Caco-2 (cell line): ENCODE measurements around the gene SMURF2. TPM values are rescaled to one million over a fixed set of nuclear protein-coding genes. Genes with fewer than 3 reads are reported as not detected.
"Not testable (repeated sequence)": the region's sequence is repeated elsewhere in the genome, so short reads cannot be mapped to it uniquely, and the experiment has no call there.

ENCODE experiments used
- BruUV-seq: library from RNA; stranded (reverse); fragments of 400-500 nt; replicated peaks from 2 replicates; lab custom pipeline; 2021; lab: Mats Ljungman, UMichigan
- CTCF ChIA-PET: fragments of 300-600 bp; sonication (Branson Sonifier 250); formaldehyde crosslinking; loops from one replicate; lab custom pipeline; 2022; ENCODE audit warnings: antibody characterized with exemption; lab: Charles Lee
- POLR2A ChIA-PET: fragments of 300-600 bp; sonication (Branson Sonifier 250); formaldehyde crosslinking; loops from one replicate; lab custom pipeline; 2022; ENCODE audit warnings: antibody characterized with exemption; lab: Charles Lee
- DNase-seq, 2 experiments: peaks; one replicate each; pipeline versions ENCODE4 v3.0.0 to v3.0.0-alpha.2; 2020 to 2022
- H3K27me3 ChIP-seq: replicated peaks from 2 replicates; pipeline ENCODE4 v1.6.0; 2011; ENCODE audit warnings: low read length; ENCODE audit not compliant: control insufficient read depth, insufficient read depth
- H3K36me3 ChIP-seq: 2 replicates; pipeline ENCODE4 v1.5.1; 2011; ENCODE audit warnings: low read length; ENCODE audit not compliant: control insufficient read depth, insufficient read depth
- H3K4me1 ChIP-seq: fragments of 250-450 bp; sonication (Bioruptor Pico); 2 replicates; pipeline ENCODE4 v1.5.1; 2020; ENCODE audit warnings: mild to moderate bottlenecking
- H3K4me3 ChIP-seq: 2 replicates; pipeline ENCODE4 v1.5.1; 2011; ENCODE audit warnings: low read depth, mild to moderate bottlenecking, control low read depth, low read length
- H3K9me3 ChIP-seq: fragments of 250-450 bp; sonication (Bioruptor Pico); 2 replicates; pipeline ENCODE4 v1.5.1; 2020; ENCODE audit warnings: mild to moderate bottlenecking, moderate library complexity
- H3K27ac Mint-ChIP-seq: one replicate; pipeline ENCODE4 v1.8.0; 2022; ENCODE audit warnings: mixed read lengths; ENCODE audit not compliant: unreplicated experiment
- H3K27me3 Mint-ChIP-seq: one replicate; pipeline ENCODE4 v1.8.0; 2022; ENCODE audit warnings: mixed read lengths; ENCODE audit not compliant: insufficient read depth, unreplicated experiment
- H3K36me3 Mint-ChIP-seq: one replicate; pipeline ENCODE4 v1.8.0; 2022; ENCODE audit warnings: mild to moderate bottlenecking, mixed read lengths; ENCODE audit not compliant: insufficient read depth, unreplicated experiment
- H3K4me1 Mint-ChIP-seq: one replicate; pipeline ENCODE4 v1.8.0; 2022; ENCODE audit warnings: low read depth, mixed read lengths; ENCODE audit not compliant: unreplicated experiment
- H3K4me3 Mint-ChIP-seq: one replicate; pipeline ENCODE4 v1.8.0; 2022; ENCODE audit warnings: mild to moderate bottlenecking, moderate library complexity, mixed read lengths; ENCODE audit not compliant: unreplicated experiment
- H3K9me3 Mint-ChIP-seq: one replicate; pipeline ENCODE4 v1.8.0; 2022; ENCODE audit warnings: mixed read lengths; ENCODE audit not compliant: unreplicated experiment
- intact Hi-C: fragments of 100-400 bp; cut with micrococcal nuclease; formaldehyde crosslinking; loops from one replicate; pipeline ENCODE4 v1.10.0; 2022; ENCODE audit not compliant: unreplicated experiment
- total RNA-seq: library from RNA; stranded (reverse); gene quantifications from 2 replicates; pipeline ENCODE4 v1.2.3, GENCODE V29; 2022
- TF ChIP-seq, protein P1 (sequence below), 2 experiments: fragments of 200-600 bp in 1 of 2; IDR thresholded peaks; 1 replicate in 1 of 2; 2 replicates in 1 of 2; pipeline versions ENCODE4 v1.5.1 to v1.8.0; 2011 to 2022; ENCODE audit warnings: antibody characterized with exemption in 1 of 2, control low read depth in 1 of 2, inconsistent platforms in 1 of 2, low read depth in 1 of 2, low read length in 1 of 2, mild to moderate bottlenecking in 1 of 2, moderate library complexity in 1 of 2; ENCODE audit not compliant: insufficient read depth in 1 of 2, severe bottlenecking in 1 of 2, unreplicated experiment in 1 of 2

The SMURF2 gene
- total RNA-seq, 1 experiment from 2014 or later = 26.9 TPM

DNA sequence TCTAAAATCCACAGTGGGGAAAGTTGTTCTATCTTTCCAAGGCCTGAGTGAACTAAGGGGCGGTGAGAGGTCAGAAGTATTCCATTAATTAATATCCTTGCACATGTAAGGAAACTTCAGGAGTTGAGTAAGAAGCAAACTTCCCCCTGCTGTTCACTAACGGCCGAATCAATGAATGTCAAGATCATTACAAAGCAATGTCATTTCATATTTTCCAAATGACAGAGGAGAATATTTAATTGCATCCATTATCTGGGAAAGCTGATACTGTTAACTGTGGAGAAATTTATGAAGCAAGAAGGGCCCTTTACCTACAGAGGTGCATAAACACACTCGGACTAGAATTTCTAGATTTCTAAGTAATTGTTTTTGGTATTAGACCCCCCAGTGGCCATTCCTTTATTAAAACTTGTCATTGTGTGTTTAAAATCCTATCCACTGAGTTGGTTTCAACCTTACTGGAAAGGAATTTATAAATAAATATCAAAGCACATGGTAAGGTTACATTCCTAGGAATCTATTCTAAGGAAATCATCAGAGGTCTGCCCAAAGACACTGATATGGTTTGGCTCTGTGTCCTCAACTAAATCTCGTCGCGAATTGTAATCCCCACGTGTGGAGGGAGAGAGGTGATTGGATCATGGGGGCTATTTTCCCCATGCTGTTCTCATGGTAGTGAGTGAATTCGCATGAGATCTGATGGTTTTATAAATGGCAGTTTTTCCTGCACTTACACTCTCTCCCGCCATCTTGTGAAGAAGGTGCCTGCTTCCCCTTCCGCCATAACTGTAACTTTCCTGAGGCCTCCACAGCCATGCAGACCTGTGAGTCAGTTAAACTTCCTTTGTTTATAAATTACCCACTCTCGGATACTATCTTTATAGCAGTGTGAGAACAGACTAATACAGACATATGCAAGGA lies 20.4 kb upstream of the SMURF2 start:
- intact Hi-C loops = no loop called here
- no peaks in the 10 kb centered on the region for H3K36me3 ChIP-seq
- no peak overlapping the region for H3K4me3 ChIP-seq
- H3K4me1 ChIP-seq = no peaks in the 10 kb centered on the region
- ChIA-PET POLR2A (no interaction called here), CTCF (no interaction called here)
- no peak overlapping the region for H3K27ac Mint-ChIP-seq
- H3K9me3 ChIP-seq = no peaks in the 10 kb centered on the region
- H3K4me1 Mint-ChIP-seq = no peaks in the 10 kb centered on the region
- no peaks in the 10 kb centered on the region for H3K27me3 ChIP-seq
- no TSS peak for BruUV-seq
- H3K27me3 Mint-ChIP-seq = peaks cover 3% of the 10 kb centered on the region
- TF ChIP-seq, protein P1, sequence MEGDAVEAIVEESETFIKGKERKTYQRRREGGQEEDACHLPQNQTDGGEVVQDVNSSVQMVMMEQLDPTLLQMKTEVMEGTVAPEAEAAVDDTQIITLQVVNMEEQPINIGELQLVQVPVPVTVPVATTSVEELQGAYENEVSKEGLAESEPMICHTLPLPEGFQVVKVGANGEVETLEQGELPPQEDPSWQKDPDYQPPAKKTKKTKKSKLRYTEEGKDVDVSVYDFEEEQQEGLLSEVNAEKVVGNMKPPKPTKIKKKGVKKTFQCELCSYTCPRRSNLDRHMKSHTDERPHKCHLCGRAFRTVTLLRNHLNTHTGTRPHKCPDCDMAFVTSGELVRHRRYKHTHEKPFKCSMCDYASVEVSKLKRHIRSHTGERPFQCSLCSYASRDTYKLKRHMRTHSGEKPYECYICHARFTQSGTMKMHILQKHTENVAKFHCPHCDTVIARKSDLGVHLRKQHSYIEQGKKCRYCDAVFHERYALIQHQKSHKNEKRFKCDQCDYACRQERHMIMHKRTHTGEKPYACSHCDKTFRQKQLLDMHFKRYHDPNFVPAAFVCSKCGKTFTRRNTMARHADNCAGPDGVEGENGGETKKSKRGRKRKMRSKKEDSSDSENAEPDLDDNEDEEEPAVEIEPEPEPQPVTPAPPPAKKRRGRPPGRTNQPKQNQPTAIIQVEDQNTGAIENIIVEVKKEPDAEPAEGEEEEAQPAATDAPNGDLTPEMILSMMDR (IDR thresholded peaks at IDR 0.05; ENCODE audit: insufficient read depth in 1 of 2, low read depth in 1 of 2, low read length in 1 of 2, severe bottlenecking in 1 of 2, unreplicated experiment in 1 of 2) = no peak
- H3K9me3 Mint-ChIP-seq = no peaks in the 10 kb centered on the region
- DNase-seq = no peak
- no peaks in the 10 kb centered on the region for H3K36me3 Mint-ChIP-seq
- no peak overlapping the region for H3K4me3 Mint-ChIP-seq

DNA sequence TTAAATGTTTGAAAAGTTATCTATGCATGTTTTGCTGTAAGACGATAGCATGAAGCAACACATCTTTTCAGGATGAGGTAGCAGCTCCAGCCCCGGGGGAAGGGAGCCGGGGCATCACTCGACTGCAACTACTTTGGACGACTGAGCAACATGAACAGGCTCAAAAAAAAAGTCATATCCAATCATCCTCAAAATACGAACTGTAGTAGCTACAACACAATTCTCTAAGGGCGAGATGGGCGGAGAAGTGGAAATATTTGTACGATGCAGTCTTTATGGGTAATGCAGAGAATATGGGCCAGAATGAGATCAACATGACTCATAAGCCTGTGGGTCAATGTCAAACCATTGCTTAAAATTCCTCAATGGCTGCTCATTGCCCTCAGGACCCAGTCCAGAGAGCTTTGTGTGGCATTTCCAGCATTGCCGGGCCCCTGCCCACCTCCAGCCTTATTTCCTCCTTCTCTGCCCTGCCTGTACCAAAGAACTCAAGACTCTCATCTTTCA lies 17.7 kb upstream of the SMURF2 start:
- no TSS peak for BruUV-seq
- Mint-ChIP-seq H3K27me3 (no peaks in the 10 kb centered on the region), H3K4me3 (no peak overlapping the region), H3K4me1 (no peaks in the 10 kb centered on the region), H3K36me3 (no peaks in the 10 kb centered on the region), H3K27ac (no peak overlapping the region), H3K9me3 (no peaks in the 10 kb centered on the region)
- intact Hi-C loops = no loop called here
- ChIA-PET POLR2A (no interaction called here), CTCF (no interaction called here)
- DNase-seq = no peak
- Histone ChIP-seq H3K27me3 (no peaks in the 10 kb centered on the region), H3K4me3 (no peak overlapping the region), H3K4me1 (no peaks in the 10 kb centered on the region), H3K9me3 (no peaks in the 10 kb centered on the region), H3K36me3 (no peaks in the 10 kb centered on the region)
- TF ChIP-seq, protein P1 (IDR thresholded peaks at IDR 0.05; ENCODE audit: insufficient read depth in 1 of 2, low read depth in 1 of 2, low read length in 1 of 2, severe bottlenecking in 1 of 2, unreplicated experiment in 1 of 2) = no peak

DNA sequence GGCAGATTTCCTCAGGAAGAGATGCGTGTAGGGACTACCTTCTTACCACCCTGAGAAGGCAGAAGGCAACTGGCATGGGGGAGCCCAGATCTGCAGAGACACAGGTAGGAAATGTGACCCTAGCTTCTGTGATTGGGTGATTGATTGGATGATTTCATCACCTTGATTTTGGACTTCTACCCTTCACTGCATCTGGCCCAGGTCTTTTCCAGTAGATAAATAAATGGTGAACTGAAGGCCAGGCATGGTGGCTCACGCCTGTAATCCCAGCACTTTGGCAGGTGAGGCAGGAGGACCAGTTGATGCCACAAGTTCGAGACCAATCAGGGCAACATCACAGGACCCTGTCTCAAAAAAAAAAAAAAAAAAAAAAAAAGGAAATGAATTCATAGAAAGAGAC lies 14.7 kb upstream of the SMURF2 start:
- TF ChIP-seq, protein P1 (IDR thresholded peaks at IDR 0.05; ENCODE audit: insufficient read depth in 1 of 2, low read depth in 1 of 2, low read length in 1 of 2, severe bottlenecking in 1 of 2, unreplicated experiment in 1 of 2) = no peak
- no TSS peak for BruUV-seq
- no peaks in the 10 kb centered on the region for H3K9me3 ChIP-seq
- Mint-ChIP-seq H3K27ac (no peak overlapping the region), H3K4me3 (no peak overlapping the region), H3K4me1 (no peaks in the 10 kb centered on the region), H3K9me3 (no peaks in the 10 kb centered on the region), H3K27me3 (no peaks in the 10 kb centered on the region), H3K36me3 (no peaks in the 10 kb centered on the region)
- H3K4me1 ChIP-seq = no peaks in the 10 kb centered on the region
- H3K27me3 ChIP-seq = no peaks in the 10 kb centered on the region
- POLR2A ChIA-PET = interaction anchor here (0.6 kb wide), 1 partner anchor 1074 kb away, joined by 8 read pairs; no protein-coding TSS in a partner anchor
- no peak for DNase-seq
- intact Hi-C loops = no loop called here
- H3K36me3 ChIP-seq = no peaks in the 10 kb centered on the region
- CTCF ChIA-PET = no interaction called here
- H3K4me3 ChIP-seq = no peak overlapping the region

DNA sequence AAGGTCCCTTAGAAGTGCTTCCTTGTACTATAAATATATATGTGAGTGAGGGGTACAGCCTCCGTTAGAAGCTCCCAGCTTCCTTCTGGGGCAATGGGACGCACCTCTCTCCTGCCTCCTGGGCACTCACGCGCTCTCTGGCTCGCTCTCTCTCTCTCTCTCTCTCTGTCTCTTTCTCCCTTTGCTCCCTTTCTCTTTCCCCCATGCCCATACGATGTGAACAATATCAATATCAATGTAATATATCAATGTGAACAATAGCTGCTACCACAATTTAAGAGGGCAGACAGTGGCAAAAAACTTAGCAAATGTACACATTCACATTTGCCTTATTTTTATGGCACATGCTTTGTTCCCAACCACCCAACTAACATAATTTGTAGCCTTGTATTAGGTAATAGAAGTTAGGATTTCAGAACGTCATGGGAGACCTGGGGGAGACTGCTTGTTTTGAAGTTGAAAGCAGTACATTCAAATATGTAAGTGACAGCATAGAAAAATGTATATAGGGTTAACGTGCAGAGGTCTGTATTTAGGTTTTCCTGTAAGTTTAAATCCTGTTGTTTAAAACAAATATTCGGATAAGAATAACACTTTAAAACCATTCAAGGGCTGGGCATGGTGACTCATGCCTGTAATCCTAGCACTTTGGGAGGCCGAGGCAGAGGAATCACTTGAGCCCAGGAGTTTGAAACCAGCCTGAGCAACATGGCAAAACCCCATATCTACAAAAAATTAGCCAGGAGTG lies 8.9 kb upstream of the SMURF2 start:
- H3K27me3 ChIP-seq, CTCF ChIA-PET, DNase-seq, H3K4me1 Mint-ChIP-seq, H3K9me3 Mint-ChIP-seq, H3K27ac Mint-ChIP-seq, H3K9me3 ChIP-seq, H3K36me3 Mint-ChIP-seq, H3K27me3 Mint-ChIP-seq, H3K36me3 ChIP-seq, H3K4me3 ChIP-seq, H3K4me1 ChIP-seq, BruUV-seq, H3K4me3 Mint-ChIP-seq, POLR2A ChIA-PET, intact Hi-C loops: not testable (repeated sequence)
